ENCODE results near the gene RNF157.

The RNF157 gene

GRCh38 chr17:76236603-76237002 is 3.7 kb downstream of the RNF157 start (continued):
- TF ChIP-seq ZNF580 (tag by site-specific recombination; IDR thresholded peaks at IDR 0.05) (peak; percentile 37; the same call in 1 of the 2 replicates), ZFHX2 (tag by site-specific recombination; conservative IDR thresholded peaks at IDR 0.05) (no peak), ZNF146 (tag by site-specific recombination; IDR thresholded peaks at IDR 0.05) (peak; percentile 74)

- Histone ChIP-seq H3K4me3 (ENCODE audit: low read depth, low read length) (no peak overlapping the region), H3K27ac (ENCODE audit: extremely low read depth, low read depth, low read length) (no peak overlapping the region), H3K4me1 (ENCODE audit: control insufficient read depth, insufficient read depth, low read length) (peaks cover 3% of the 10 kb centered on the region; the same call in 1 of the 2 replicates), H3K36me3 (ENCODE audit: control insufficient read depth in 2 of 2, insufficient read depth in 1 of 2, low read length in 2 of 2) (no peaks in the 10 kb centered on the region), H3K9me3 (ENCODE audit: control insufficient read depth, insufficient read depth, low read depth, low read length) (no peaks in the 10 kb centered on the region)
- POLR2A ChIA-PET: no interaction called here
- no peak for TF ChIP-seq PRDM6 (tag by site-specific recombination; IDR thresholded peaks at IDR 0.05)
- TF ChIP-seq KLF1 (tag by site-specific recombination; IDR thresholded peaks at IDR 0.05): no peak
- TF ChIP-seq ZNF37A (tag by site-specific recombination; IDR thresholded peaks at IDR 0.05): no peak
- TF ChIP-seq ZNF596 (tag by site-specific recombination; IDR thresholded peaks at IDR 0.05): no peak
- TF ChIP-seq ZNF341 (tag by site-specific recombination; IDR thresholded peaks at IDR 0.05; ENCODE audit: low read depth): no peak
- TF ChIP-seq ZNF148 (tag by site-specific recombination; IDR thresholded peaks at IDR 0.05; ENCODE audit: borderline replicate concordance): no peak
- TF ChIP-seq ZNF10 (tag by site-specific recombination; IDR thresholded peaks at IDR 0.05): 0 out of 2 replicates have a peak, but pooled peaks have one; percentile 23
- no peak for TF ChIP-seq BCL11B (tag by site-specific recombination; IDR thresholded peaks at IDR 0.05; ENCODE audit: low read depth)
- no peak for TF ChIP-seq ZNF335 (tag by site-specific recombination; conservative IDR thresholded peaks at IDR 0.05)
- CTCF ChIA-PET: interaction anchor here (1.1 to 1.2 kb wide), 2 partner anchors 44 to 56 kb away, joined by 3 to 5 read pairs; no protein-coding TSS in a partner anchor
Measured at GRCh38 chr17:76235883-76236282, 4.4 kb downstream of the RNF157 start.

- no peak for TF ChIP-seq ZNF707 (tag by site-specific recombination; IDR thresholded peaks at IDR 0.05)
- TF ChIP-seq SP2 (tag by site-specific recombination; IDR thresholded peaks at IDR 0.05): no peak
- no peak for TF ChIP-seq GLI4 (tag by site-specific recombination; IDR thresholded peaks at IDR 0.05)
- no peak for TF ChIP-seq ZNF514 (tag by site-specific recombination; IDR thresholded peaks at IDR 0.05)
- Histone ChIP-seq H3K9me3 (ENCODE audit: control insufficient read depth, insufficient read depth, low read depth, low read length) (no peaks in the 10 kb centered on the region), H3K4me3 (ENCODE audit: low read depth, low read length) (no peak overlapping the region), H3K27ac (ENCODE audit: extremely low read depth, low read depth, low read length) (no peak overlapping the region), H3K4me1 (ENCODE audit: control insufficient read depth, insufficient read depth, low read length) (no peaks in the 10 kb centered on the region), H3K36me3 (ENCODE audit: control insufficient read depth in 2 of 2, insufficient read depth in 1 of 2, low read length in 2 of 2) (no peaks in the 10 kb centered on the region)
- CTCF ChIA-PET: interaction anchor here (1.6 kb wide), 1 partner anchor 52 kb away, joined by 5 read pairs; no protein-coding TSS in a partner anchor
- POLR2A ChIA-PET: no interaction called here
Measured at GRCh38 chr17:76234354-76234679, 6.0 kb downstream of the RNF157 start.

All from HEK293 (cell line).